DMS79 treated with DMSO at 0.1 percent for 48 hours (cell line): ENCODE data around the gene NIPAL3.
"Not testable (repeated sequence)": the region's sequence is repeated elsewhere in the genome, so short reads cannot be mapped to it uniquely, and the experiment has no call there.

Source experiments
- DNase-seq: peaks from one replicate; lab custom pipeline; 2025; lab: John Stamatoyannopoulos, UW

Gene NIPAL3

DNA sequence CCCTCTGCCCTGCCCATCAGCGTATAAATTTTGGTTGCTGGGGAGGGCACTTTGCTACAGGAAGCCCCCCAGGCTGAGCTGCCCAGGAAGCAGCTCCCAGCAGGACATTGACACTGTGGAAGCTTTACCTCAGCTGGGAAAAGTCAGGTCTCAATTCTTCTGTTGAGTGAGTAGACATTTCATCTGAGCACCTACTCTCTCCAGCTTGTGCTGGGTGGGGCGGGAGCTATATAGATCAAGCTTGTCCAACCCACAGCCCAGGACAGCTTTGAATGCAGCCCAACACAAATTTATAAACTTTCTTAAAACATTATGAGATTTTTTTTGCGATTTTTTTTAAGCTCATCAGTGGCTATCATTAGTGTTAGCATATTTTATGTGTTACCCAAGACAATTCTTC is 9.4 kb downstream of the NIPAL3 start:
- DNase-seq = no peak

DNA sequence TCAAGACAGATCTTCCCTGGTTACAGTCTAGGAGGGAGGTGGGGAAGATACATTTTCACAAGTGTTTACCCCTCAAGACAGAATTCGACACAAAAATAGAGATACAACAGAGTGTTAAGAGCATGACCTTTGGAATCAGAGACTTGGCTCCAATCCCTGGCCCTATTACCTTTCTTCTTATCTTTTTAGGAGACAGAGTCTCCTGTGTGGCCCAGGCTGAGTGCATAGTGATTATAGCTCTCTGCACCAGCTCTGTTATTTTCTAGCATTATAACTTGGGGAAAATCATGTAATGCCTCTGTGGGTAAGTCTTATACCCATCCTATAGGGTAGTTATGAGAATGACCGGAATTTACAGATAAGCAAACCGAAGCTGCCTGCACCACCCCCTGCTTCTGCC is 9.8 kb downstream of the NIPAL3 start:
- DNase-seq = no peak

DNA sequence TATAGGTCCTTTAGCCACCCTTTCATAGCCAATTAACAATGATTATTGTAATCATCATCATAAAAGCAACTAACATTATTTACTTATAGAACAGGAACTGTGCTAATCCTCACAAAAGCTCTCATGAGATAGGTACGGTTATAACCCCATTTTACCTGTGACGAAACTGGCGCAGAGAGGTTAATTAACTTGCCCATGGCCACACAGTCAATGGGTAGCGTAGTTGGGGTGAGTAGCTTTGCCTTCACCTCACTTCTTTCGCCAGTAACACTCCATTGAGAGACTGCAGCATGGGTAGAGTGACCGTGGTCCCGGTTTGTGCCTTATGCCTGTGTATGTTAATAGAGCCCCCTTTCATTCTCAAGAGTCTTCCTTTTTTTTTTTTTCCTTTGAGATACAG is 10.3 kb downstream of the NIPAL3 start:
- DNase-seq = no peak

DNA sequence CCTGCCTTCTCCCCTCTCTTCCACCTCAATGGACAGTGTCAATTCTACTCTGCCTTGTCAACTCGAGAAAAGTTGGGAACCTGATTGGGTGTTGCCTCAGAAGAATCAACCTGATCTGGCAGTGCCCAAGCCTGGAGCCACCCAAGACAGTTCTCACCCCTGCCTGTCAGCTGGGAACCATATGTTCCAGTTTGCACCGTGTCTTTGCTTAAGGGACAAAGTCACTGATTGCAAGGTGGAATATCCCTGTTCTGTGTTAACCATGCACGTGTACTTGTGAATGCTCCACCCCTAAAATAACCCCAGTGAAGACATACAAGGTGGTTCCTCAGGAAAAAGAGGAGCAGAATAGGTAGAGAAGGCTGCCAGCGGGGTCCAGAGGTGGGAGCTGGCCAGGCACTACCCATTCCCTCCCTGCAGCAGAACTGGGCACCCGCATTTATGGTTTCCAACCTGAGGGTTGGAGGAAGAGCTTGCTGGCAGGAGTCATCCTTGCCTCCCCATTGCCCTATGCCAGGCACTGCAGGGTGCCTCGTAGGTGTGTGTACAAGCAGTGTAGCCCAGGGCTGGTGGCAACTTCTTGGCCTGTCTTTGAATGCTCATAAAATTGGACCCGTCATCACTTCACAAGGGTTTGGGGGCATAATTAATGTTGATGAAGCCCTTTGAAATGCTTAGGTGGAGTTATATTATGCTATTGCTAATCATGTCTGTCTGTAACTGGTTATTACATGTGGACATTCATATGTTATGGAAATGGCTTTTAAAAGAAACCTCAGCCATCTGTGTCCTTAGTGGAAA is 11.3 kb downstream of the NIPAL3 start:
- peak; percentile 86 for DNase-seq

DNA sequence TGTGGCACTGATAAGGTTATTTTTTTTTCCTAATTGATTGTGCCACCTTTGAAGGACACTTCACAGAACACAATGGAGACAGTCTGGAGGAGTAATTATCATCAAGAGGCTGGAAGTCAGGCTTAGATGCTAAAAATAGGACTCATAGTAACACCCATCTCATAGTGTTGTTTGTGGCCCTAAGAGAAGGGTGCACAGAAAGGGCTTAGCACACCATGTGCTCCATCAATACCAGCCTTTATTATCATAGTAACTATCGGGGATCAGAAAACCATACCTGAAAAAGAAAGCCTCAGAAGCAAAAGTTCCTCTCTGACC is 11.9 kb downstream of the NIPAL3 start:
- peak; percentile 86 for DNase-seq

DNA sequence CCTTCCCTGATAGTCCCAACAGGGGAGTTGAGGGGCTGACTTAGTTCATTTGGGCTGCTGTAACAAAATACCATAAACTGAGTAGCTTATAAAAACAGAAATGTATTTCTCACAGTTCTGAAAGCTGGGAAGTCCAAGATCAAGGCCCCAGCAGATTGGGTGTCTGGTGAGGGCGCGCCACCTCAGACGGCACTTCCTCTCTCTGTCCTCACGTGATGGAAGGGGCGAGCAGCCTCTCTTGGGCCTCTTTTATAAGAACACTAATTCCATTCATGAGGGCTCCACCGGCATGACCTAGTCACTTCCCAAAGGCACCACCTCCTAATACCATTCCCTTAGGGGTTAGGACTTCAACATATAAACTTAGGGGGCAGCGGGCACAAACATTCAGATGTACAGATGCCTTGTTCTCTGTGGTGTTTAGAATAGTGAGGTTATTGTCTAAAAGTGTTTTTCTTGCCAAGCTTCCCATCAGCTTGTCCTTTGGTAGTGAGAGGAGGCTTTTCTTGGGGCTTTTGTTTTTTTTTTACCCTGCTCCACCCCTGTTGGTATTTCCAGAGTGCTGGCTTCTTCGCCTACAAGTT is 20.3 kb downstream of the NIPAL3 start:
- no peak for DNase-seq

DNA sequence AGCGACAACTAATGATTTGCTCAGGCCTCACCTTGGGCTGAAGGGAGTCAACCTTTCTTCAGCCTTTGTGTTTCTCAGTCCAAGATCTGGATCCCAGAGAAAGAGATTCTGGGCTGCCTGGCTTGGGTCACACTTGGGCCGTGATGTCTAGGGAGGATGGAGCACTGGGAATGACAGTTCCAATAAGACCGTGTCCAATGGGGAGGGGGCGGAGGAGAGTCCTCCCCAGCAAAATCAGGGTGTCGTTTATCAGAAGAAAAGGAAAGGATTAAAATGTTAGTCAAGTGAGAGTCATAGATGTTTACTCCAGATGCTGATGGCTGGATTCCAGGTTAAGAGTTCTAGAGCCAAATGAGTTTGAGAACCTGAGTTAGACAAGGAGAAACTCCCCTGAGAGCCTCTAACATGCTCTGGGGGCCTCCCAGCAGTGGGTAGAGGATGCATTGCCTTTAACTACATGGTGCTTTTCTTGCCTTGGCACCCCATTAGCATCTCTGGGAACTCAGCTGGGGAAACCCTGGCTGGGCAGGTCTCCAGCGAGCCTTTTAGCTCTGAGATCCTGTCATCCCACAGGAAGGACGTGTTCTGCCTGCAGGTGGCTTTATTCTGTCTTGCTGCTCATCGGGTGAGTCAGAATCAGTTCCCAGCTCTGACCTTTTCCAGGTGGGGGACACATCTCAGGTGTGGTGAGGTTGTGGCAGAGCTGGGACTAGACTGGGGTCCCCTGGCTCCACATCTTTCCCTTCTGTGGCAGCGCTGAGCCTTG is 22.2 kb downstream of the NIPAL3 start:
- no peak for DNase-seq

DNA sequence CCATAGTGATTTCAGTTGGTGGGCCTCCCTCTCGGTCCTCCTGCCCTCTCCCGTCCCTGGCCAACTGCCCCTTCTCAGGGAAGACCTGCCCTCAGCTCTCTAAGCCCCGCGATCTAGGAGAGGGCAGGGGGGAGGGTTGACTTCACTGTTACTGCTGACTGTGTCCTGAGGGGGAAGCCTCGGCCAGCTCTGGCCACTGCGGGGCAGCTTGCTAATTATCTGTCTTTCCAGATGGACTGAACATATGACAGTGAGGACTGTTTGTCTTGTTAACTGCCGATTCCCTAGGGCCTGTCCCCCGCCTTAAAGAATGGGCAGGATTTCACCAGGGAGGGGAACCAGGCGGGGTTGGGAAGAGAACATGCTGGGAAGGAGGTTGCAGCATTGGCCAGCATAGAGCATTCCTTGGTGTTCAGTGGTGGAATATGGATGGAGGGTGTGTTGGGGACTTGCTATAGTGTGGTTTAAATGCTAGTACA is 22.9 kb downstream of the NIPAL3 start:
- DNase-seq = no peak

DNA sequence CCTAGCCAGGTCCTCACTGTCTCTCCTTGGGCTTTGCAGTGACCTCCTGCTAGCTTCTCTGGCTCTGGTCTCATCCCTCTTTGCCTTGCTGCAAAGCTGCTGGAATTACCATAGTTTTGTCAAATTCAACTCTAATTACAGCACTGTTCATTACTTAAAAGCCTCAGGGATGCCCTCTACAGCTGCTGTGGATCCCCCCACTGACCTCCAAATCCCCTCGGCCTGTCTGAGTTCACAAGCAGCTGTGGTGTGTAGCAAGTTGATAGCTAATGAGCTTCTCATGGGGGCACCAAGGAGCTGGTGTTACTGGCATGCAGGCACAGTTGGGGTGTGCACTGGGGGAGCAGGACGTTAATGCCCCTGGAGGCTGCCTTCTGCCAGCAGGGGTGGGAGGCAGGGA is 24.8 kb downstream of the NIPAL3 start:
- no peak for DNase-seq

DNA sequence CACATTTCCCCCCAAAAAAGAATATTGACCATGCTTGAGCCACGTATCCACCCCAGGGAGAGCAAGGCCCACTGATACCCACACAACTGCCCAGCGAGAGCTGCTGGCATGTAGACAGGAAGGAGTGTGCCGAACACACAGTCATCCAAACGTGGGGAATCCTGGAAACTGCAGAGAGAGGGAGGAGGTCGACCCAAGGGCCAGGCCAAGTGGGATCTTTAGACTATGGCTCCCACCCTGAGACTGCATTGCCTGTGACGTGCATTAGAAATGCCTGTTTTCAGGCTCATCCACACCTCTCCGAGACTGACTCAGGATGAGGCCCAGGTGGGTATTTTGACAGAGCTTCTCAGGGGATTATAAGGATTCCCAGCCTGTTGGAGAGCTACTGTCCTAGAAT is 25.9 kb downstream of the NIPAL3 start:
- DNase-seq = no peak

DNA sequence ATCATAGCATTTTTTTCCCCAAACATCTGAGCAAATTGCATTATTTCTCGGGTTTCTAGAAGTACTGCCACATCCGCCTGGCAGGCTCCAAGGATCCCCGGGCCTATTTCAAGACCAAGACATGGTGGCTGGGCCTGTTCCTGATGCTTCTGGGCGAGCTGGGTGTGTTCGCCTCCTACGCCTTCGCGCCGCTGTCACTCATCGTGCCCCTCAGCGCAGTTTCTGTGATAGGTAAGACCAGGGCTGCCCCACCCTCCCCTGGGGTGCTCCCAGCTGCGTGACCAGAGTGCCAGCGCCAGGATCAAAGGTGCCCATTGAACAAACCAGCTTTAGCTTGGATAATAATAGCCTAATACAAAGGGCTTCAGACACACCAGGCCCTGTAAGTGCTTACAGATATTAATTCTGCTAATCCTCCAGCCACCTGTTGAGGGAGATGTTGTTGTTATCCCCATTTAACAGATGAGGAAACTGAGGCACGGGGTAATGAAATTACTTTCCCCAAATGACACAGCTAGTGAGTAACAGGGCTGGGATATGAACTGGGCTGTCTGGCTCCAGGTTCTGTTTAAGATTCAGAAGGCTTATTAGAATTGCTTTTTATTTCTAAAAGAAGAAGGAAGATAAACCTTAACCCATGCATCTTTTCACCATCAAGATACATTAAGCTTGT is 26.5 kb downstream of the NIPAL3 start:
- no peak for DNase-seq

DNA sequence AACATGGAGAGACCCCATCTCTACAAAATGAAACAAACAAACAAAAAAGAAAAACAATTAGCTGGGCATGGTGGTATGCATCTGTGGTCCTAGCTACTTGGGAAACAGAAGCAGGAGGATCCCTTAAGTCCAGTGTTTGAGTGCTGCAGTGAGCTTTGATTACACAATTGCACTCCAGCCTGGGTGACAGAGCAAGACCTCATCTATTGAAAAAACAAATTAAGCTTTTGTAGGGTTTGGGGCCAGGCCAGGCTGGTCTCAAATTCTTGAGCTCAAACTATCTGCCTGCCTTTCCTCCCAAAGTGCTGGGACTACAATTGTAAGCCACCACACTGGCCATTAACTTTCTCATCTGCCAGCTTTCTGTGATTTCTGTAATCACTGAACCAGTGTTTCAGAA is 27.2 kb downstream of the NIPAL3 start:
- no peak for DNase-seq

DNA sequence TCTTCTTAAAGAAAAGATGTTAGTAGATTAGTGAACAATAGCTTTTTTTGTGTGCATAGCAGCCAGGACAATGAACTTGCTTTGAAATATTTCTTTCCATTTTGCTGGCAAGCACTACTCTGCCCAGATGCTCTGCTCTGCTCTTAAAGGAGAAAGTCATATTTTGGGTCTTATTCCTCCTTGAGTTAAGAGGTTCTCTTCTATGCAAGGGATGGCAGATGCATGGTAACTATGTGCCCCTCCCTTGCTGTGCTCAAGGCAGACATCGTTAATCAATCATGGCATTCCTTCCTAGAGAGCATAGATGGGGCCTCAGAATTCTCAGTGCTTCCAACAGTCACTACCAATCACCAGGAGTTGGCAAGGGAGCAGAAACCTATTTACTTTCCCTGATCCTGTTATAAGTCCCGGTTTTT is 27.6 kb downstream of the NIPAL3 start:
- peak; percentile 35 for DNase-seq

DNA sequence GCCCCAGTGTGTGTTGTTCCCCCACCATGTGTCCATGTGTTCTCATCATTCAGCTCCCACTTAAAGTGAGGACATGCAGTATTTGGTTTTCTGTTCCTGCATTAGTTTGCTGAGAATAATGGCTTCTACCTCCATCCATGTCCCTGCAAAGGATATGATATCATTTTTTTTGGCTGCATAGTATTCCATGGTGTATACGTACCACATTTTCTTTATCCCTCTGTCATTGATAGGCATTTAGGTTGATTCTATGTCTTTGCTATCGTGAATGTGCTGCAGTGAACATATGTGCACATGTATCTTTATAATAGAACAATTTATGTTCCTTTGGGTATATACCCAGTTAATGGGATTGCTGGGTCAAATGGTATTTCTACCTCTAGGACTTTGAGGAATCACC is 30.8 kb downstream of the NIPAL3 start:
- not testable (repeated sequence) for DNase-seq

DNA sequence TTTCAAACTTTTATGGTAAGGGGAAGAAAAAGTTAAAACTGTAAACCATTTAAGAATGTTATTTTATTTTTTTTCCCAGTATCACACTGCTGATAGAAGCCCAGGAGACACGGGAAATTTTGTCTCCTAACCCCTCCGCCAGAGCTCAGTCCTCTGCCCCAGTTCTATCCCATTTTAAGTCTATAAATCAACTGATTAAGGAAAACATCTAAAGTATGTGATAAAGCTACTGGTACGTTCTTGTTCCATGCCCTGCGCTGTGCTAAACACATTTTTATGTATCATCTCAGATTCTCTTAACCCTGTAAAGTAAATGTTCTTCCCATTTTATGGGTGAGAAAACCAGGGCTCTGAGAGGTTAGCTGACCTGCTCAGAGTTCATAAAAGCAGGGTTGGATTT is 34.7 kb downstream of the NIPAL3 start:
- no peak for DNase-seq

DNA sequence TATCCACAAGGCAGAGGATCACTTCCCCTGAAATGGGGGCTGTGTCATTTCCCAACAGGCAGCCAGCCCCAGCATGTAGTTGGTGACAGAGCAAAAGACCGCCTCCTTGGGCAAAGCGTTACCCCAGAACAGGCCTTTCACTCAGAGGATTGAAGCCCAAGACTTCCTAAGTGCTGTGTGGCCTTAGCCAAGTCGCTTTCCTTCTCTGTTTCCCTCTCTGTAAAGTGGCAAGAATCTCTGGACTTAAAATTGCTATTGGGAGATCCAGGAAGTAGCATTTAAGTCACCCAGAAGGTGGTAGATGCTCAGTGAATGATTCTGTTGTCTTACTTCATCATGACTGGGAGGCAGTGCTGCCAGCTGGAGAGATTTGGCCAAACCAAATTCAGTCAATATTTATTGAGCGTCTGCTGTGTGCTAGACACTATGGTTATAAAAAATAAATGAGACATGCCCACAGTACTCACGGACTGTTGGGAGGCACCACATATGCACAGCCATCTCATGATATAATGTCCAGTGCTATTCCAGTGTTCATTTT is 35.3 kb downstream of the NIPAL3 start:
- DNase-seq = no peak

DNA sequence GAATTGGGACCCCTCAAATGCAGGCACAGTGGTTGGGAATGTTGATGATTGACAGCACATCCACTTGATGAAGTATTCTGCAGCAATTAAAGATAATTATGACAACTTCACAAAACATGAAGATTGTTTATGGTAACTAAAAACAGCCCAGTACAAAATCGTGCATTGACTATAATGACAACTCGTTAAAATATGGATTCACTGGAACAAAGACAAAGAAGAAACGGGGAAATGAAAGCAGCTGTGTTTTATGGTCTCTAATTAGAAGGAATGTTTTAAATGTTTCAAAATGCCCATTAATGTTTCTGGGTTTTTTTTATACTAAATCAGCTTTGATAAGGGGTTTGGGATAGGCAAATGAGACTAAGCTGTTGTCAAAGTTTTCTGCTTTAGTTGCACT is 36.1 kb downstream of the NIPAL3 start:
- no peak for DNase-seq

DNA sequence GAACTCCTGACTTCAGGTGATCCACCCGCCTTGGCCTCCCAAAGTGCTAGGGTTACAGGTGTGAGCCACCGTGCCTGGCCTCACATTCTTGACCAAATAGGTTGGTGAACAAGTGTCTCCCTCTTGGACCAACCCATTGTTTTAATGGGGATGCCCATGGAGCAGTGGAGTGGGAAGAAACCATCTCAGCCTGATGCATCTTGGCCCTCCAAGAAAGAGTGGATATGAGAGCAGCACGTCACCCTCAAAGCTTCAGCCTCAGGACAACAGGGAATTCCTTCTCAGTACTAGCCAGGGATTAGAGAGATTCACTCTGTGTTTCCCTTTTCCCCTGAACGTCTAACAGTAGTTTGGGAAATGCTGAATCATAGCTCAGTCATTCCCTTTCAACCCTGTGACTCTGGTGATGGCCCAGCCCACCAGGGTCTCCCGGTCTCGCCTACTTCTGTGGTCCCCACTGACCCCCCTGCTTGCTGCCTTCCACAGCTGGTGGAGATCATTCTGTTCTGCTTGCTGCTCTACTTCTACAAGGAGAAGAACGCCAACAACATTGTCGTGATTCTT is 37.4 kb downstream of the NIPAL3 start:
- DNase-seq = no peak

DNA sequence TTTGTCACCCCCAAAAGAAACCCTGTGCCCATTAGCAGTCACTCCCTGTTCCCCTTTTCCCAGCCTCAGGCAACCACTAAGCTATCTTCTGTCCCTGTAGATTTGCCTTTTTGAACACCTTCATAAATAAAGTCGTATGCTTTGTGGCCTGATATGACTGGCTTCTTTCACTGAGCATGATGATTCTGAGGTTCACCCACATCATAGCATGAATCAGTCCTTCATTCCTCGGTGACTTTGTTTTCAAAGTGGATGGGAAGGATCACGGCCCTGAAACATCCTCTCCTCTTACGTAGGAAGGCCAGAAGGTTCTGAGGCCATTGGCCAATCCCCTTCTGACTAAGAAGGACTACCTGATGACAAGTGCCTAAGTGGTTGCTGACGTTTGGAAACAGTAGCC is 39.1 kb downstream of the NIPAL3 start:
- no peak for DNase-seq

DNA sequence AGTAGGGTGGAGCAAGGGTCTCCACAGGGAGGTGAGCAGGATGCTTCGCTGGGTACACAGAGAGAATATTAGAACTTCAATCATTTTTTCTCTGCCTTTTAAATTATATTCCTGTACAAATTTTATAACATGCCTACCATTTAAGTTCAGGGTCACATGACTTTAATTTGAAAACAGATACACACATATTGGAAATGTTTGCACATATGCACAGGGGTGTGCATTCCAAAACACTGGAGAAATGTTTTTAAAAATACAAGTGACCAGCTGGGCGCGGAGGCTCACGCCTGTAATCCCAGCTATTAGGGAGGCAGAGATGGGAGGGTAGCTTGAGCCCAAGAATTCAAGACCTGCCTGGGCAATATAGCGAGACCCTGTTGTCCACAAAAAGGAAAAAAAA is 39.7 kb downstream of the NIPAL3 start:
- DNase-seq = no peak

DNA sequence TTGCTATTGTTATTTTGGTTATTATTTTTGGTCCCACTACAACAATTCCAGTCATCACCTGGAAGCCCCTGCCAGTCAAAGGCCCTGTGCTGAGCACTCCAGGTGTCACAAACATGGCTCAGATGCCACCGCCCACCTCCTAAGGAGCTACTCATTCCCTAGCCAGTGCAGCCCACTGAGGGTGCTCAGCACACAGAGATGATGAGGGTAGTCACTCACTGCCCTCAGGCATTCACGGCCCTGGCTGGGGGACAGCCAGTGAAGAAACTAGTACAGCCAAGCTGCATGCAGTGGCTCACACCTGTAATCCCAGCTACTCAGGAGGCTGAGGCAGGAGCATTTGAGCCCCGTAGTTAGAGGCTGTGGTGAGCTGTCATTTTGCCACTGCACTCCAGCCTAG is 42.3 kb downstream of the NIPAL3 start:
- no peak for DNase-seq
